ENCODE measurements around the gene FARSB. TPM values are rescaled to one million over a fixed set of nuclear protein-coding genes. Genes with fewer than 3 reads are reported as not detected.
A peak's percentile ranks its signal among the peaks of the same experiment; 100 is the strongest.

FARSB gene
- total RNA-seq, 2 experiments from 2014 or later, result 46.4 to 46.8 TPM

DNA sequence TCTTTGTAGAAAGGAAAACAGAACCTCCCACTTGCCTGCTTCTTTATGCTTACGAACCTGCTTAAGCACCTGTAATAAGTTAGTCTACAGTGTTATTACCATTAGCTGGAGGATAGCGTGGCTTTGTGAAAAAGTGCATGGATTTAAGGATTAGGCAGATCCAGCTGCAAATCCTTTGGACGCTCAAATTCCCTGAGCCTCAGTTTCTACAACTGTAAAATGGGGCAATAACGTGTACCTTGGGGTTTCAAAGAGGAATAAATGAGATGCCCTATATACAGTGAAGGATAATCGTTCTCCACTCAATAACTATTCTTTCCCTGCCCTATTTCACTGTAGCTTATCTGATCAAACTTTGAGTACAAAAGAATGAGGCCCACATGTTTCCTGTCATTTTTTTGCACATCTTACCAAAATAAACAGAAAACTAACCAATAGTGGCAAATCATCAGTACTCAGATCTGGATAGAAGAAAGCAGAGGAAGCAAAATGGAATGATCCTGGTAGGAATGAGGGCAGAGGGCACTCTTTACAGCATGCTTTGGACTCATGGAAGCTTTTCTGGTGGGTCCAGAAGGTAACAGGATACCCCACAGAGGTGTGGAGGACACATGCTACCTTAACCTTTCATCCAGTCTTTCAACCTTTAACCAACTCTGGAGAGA is 30.3 kb upstream of the FARSB start:
- Mint-ChIP-seq H3K4me1 (ENCODE audit: low read depth) (peaks cover 8% of the 10 kb centered on the region), H3K9me3 (no peaks in the 10 kb centered on the region), H3K36me3 (ENCODE audit: low read depth) (no peaks in the 10 kb centered on the region), H3K27me3 (ENCODE audit: low read depth) (peaks cover 7% of the 10 kb centered on the region), H3K4me3 (no peak overlapping the region), H3K27ac (no peak overlapping the region)
- CTCF ChIA-PET, result interaction anchor here (0.7 to 1.3 kb wide), 3 partner anchors 21 to 253 kb away, joined by 3 to 4 read pairs (median 3); no protein-coding TSS in a partner anchor
- no peak for DNase-seq
- intact Hi-C loops (cut with micrococcal nuclease), result no loop called here

DNA sequence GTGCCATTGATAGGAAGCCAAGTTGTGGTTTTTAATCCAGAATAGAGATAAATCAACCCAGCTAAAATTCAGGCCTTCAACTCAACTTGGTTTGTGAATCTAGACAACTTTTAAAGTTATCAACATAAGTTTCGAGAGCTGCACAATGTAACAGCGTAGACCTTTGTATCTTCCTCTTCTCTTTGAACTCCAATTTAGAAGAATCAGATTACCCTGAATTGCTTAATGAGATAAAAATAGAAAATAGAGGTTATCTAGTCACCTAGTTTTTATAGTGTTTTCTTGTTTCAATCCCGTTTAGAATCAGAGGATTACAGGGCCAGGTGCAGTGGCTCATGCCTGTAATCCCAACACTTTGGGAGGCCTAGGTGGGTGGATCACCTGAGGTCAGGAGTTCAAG is 27.9 kb upstream of the FARSB start:
- no peaks in the 10 kb centered on the region for H3K9me3 Mint-ChIP-seq
- no peak for DNase-seq
- H3K4me3 Mint-ChIP-seq, result no peak overlapping the region
- H3K36me3 Mint-ChIP-seq (ENCODE audit: low read depth), result no peaks in the 10 kb centered on the region
- intact Hi-C loops (cut with micrococcal nuclease), result no loop called here
- H3K4me1 Mint-ChIP-seq (ENCODE audit: low read depth), result no peaks in the 10 kb centered on the region
- H3K27ac Mint-ChIP-seq, result no peak overlapping the region
- CTCF ChIA-PET, result interaction anchor here (0.5 kb wide), 1 partner anchor 62 kb away, joined by 4 read pairs; no protein-coding TSS in a partner anchor
- peaks cover 14% of the 10 kb centered on the region for H3K27me3 Mint-ChIP-seq (ENCODE audit: low read depth)

DNA sequence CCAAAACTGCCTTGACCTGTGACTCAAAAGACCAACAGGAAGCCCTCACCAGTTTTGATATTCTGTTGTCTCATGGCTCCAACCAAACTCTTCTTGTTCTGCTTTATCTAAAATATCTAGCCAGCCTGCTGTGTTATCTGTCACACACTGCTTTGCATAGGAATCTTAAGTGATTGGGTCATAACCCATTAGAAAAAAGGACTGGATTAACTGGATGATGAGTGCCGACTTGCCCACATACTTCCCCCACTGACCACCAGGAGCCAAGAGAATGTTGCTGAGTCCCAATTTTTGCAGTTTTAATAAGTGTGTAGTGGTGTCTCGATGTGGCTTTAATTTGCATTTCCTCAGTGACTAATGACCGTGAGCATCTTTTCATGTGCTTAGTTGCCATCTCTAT is 22.1 kb upstream of the FARSB start:
- H3K4me3 Mint-ChIP-seq, result no peak overlapping the region
- DNase-seq, result no peak
- H3K27me3 Mint-ChIP-seq (ENCODE audit: low read depth), result peaks cover 35% of the 10 kb centered on the region
- no peak overlapping the region for H3K27ac Mint-ChIP-seq
- H3K36me3 Mint-ChIP-seq (ENCODE audit: low read depth), result no peaks in the 10 kb centered on the region
- CTCF ChIA-PET, result interaction anchor here (0.9 to 1.5 kb wide), 3 partner anchors 10 to 12 kb away, joined by 3 to 4 read pairs (median 3); no protein-coding TSS in a partner anchor
- no peaks in the 10 kb centered on the region for H3K4me1 Mint-ChIP-seq (ENCODE audit: low read depth)
- H3K9me3 Mint-ChIP-seq, result no peaks in the 10 kb centered on the region
- intact Hi-C loops (cut with micrococcal nuclease), result no loop called here

DNA sequence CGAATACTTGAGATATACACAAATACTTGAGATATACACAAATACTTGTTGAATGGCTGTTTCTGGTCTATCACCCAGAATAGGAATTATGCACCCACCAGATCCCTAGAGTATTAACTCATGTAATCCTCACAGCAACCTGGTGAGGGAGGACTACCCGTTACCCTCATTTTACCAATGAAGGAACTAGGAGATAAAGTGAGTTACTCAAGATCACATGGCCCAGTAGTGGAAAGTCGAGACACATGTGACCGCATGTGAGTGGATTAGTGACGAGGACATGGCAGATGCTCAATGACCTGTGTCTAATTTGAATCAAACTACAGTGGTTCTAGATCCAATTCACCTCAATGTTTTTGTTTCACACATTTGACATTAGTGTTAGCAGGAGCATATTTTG is 18.0 kb upstream of the FARSB start:
- Mint-ChIP-seq H3K4me3 (no peak overlapping the region), H3K27me3 (ENCODE audit: low read depth) (peaks cover 56% of the 10 kb centered on the region), H3K9me3 (no peaks in the 10 kb centered on the region), H3K27ac (no peak overlapping the region), H3K36me3 (ENCODE audit: low read depth) (no peaks in the 10 kb centered on the region), H3K4me1 (ENCODE audit: low read depth) (peaks cover 7% of the 10 kb centered on the region)
- intact Hi-C loops (cut with micrococcal nuclease), result no loop called here
- CTCF ChIA-PET, result interaction anchor here (0.5 kb wide), 1 partner anchor 123 kb away, joined by 4 read pairs; no protein-coding TSS in a partner anchor
- no peak for DNase-seq

DNA sequence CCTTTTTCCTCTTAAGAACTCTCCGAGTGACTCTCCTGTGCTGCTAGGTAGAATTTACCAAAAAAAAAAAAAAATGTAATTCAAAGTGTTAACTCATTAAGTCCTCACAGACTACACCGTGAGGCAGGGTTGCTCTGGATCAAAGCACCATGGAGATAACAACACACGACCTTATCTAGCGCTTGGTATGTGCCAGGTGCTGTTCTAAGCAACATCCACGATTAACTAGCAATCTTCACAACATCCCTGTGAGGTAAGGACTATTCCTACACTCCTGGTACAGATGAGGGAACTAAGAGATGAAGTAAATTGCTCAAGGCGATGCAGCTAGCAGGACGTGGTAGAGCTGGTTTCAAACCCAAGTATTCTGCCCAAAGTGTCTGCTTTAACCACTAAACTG is 17.4 kb upstream of the FARSB start:
- intact Hi-C loops (cut with micrococcal nuclease), result no loop called here
- Mint-ChIP-seq H3K4me3 (no peak overlapping the region), H3K27ac (no peak overlapping the region), H3K4me1 (ENCODE audit: low read depth) (peaks cover 7% of the 10 kb centered on the region), H3K27me3 (ENCODE audit: low read depth) (peaks cover 55% of the 10 kb centered on the region), H3K9me3 (no peaks in the 10 kb centered on the region), H3K36me3 (ENCODE audit: low read depth) (no peaks in the 10 kb centered on the region)
- DNase-seq, result no peak
- CTCF ChIA-PET, result interaction anchor here (0.5 kb wide), 1 partner anchor 124 kb away, joined by 4 read pairs; no protein-coding TSS in a partner anchor

DNA sequence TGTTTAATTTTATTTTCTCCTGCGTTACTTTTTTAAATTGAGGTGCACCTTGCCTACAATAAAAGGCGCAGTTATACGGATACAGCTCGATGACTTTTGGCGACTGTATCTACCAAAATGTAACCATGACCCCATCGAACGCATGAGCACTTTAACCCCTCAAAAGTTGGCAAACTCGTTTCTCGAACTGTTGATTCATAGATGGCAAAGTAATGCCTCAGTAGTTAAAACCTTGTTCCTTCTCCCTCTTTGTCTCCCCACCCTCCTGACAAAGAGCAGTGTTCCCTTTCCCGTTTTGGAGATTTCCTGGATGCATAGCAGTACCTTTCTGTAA is 16.1 kb upstream of the FARSB start:
- CTCF ChIA-PET, result interaction anchor here (0.6 to 1.6 kb wide), 3 partner anchors 12 to 35 kb away, joined by 3 to 6 read pairs (median 5); no protein-coding TSS in a partner anchor
- Mint-ChIP-seq H3K4me1 (ENCODE audit: low read depth) (peaks cover 7% of the 10 kb centered on the region), H3K27me3 (ENCODE audit: low read depth) (peaks cover 51% of the 10 kb centered on the region), H3K36me3 (ENCODE audit: low read depth) (no peaks in the 10 kb centered on the region), H3K27ac (no peak overlapping the region), H3K4me3 (peak overlapping the region; percentile 47), H3K9me3 (no peaks in the 10 kb centered on the region)
- intact Hi-C loops (cut with micrococcal nuclease), result no loop called here
- no peak for DNase-seq

DNA sequence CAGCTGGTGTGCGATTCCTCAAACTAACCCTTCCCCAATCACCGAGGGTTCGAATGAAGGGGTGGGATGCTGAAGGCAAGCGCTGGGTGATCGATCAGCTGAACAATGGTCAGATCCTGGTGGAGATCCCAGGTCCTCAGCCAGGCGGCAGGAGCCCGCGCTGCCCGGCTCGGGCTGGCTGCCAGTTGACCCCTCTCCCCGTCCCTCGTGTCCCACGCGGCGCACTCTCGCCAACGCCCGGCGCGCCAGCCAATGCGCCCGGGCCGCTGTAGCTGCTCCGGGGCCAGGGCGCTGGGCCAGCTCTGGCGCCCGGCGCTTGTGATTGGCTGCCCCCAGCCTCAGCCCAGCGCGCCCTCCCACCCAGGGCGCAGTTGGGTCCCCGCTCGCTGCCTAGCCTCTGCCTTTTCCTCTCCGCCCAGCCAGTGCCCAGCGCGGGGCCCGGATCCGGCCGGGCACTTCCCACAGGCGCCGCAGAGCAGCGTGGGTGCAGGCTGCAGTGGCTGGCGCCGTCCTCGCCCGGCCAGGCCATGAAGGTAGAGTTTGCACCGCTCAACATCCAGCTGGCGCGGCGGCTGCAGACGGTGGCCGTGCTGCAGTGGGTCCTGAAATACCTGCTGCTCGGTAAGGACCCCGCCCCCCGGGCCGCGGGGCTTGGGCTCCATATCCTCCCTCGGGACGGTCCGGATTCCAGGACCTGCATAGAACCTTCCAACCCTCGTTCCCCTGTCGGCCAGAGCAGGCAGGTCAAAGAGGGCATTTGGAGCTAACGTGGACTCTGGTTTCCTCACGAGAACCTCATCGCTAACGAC is 15.6 kb upstream of the FARSB start, which contains the start of gene MOGAT1:
Gene MOGAT1 (plus strand): TSS at position 400 of the 809 bp plus-strand sequence. CDS start 128 bp downstream, at position 528.
- Mint-ChIP-seq H3K4me3 (peak within 1 kb of the TSS; percentile 47), H3K9me3 (no peaks in the 10 kb centered on the region), H3K27ac (no peak within 1 kb of the TSS), H3K36me3 (ENCODE audit: low read depth) (no peaks in the 10 kb centered on the region), H3K27me3 (ENCODE audit: low read depth) (peaks cover 49% of the 10 kb centered on the region), H3K4me1 (ENCODE audit: low read depth) (peaks cover 7% of the 10 kb centered on the region)
- CTCF ChIA-PET, result interaction anchor here (0.6 to 1.6 kb wide), 2 partner anchors 13 to 19 kb away, joined by 5 to 6 read pairs; no protein-coding TSS in a partner anchor
- DNase-seq, result no peak
- intact Hi-C loops (cut with micrococcal nuclease), result no loop called here

DNA sequence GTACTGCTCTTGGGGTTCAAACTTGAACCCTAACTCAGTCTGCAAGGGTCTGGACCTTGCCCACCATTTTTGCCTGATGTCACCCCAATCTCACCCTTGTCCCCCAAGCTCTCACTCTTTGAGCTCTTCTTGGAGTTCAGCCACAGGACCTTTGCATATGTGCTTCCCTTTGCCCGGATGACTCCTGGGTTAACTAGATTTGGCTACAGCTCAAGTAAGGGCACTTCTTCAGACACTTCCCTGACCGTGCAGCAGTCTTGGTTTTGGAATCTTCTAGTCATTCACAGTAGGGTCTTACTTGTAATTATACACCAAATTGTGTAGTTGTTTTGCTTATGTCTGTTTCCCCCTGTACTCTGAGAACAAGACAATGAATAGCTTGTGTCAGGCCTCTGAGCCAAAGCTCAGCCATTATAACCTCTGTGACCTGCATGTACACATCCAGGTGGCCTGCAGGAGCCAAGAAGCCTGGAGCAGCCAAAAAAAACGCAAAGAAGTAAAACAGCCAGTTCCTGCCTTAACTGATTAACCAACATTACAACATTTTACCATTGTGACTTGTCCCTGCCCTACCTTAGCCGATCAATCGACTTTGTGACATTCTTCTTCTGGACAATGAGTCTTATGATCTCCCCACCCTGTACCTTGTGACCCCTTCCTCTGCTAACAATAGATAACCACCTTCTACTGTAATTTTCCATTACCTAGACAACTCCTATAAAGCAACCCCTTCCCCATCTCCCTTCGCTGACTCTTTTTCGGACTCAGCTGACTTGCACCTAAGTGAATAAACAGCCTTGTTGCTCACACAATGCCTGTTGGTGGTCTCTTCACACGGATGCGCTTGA is 14.5 kb upstream of the FARSB start:
- H3K27ac Mint-ChIP-seq, result no peak overlapping the region
- peaks cover 7% of the 10 kb centered on the region for H3K4me1 Mint-ChIP-seq (ENCODE audit: low read depth)
- H3K36me3 Mint-ChIP-seq (ENCODE audit: low read depth), result no peaks in the 10 kb centered on the region
- CTCF ChIA-PET, result interaction anchor here (0.9 to 1.6 kb wide), 3 partner anchors 15 to 39 kb away, joined by 3 to 6 read pairs (median 4); partner anchors contain the start of gene FARSB
- H3K4me3 Mint-ChIP-seq, result no peak overlapping the region
- H3K9me3 Mint-ChIP-seq, result no peaks in the 10 kb centered on the region
- no peak for DNase-seq
- peaks cover 49% of the 10 kb centered on the region for H3K27me3 Mint-ChIP-seq (ENCODE audit: low read depth)
- intact Hi-C loops (cut with micrococcal nuclease), result no loop called here

DNA sequence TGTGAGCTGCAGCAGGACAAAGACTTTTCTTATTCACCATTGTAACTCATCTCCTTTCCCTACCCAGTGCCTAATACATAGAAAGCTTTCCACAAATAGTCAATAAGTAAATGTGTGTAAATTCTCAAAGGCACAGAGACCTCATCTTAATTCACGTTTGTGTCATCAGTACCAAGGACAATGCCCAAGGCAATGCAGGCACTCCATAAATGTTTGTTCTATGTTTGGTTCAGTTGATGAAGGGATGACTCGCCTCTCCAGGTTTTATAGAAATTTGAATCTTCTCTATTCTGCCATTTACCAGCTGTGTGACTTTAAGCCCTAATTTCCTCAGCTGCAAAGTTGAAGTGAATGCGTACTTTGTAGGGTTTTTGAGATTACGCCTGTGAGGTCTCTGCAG is 13.5 kb upstream of the FARSB start:
- Mint-ChIP-seq H3K9me3 (no peaks in the 10 kb centered on the region), H3K27me3 (ENCODE audit: low read depth) (peaks cover 46% of the 10 kb centered on the region), H3K4me3 (no peak overlapping the region), H3K4me1 (ENCODE audit: low read depth) (peaks cover 7% of the 10 kb centered on the region), H3K27ac (no peak overlapping the region), H3K36me3 (ENCODE audit: low read depth) (no peaks in the 10 kb centered on the region)
- CTCF ChIA-PET, result interaction anchor here (0.9 kb wide), 1 partner anchor 14 kb away, joined by 3 read pairs; the partner anchor contains the start of gene FARSB
- DNase-seq, result no peak
- intact Hi-C loops (cut with micrococcal nuclease), result no loop called here

DNA sequence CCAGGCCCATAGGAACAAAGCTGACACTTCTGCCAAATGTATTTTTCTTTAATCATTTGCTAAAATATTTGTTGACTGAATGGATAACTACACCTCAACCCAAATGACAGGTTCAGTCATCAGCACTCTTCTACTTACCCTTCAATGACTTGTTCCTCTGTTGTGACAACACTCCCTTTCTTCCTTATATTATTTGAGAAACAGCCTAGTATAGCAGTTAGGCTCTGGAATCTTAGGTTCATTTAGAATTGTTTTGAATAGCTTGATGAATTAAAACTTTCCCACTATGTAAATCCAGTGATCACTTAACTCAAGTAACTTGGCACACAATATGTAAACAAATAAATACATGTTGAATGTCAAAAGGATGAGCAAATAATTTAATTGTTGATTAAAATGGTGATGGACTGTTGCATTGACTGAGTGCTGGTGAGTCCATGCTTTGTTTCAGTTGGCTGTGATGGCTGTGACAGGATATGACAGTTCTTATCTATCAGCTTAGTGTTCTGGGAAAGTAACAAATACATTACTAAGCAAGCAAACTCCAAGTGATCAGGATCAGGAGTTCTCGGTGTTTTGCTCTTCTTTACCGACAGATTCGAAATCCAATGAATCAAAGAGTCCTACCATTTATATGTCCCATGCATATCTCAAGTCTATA is 12.7 kb upstream of the FARSB start:
- Mint-ChIP-seq H3K4me1 (ENCODE audit: low read depth) (peaks cover 7% of the 10 kb centered on the region), H3K9me3 (no peaks in the 10 kb centered on the region), H3K27me3 (ENCODE audit: low read depth) (peaks cover 43% of the 10 kb centered on the region), H3K27ac (no peak overlapping the region), H3K36me3 (ENCODE audit: low read depth) (no peaks in the 10 kb centered on the region), H3K4me3 (no peak overlapping the region)
- DNase-seq, result no peak
- CTCF ChIA-PET, result interaction anchor here (0.5 to 0.8 kb wide), 2 partner anchors 17 to 221 kb away, joined by 3 read pairs; no protein-coding TSS in a partner anchor
- intact Hi-C loops (cut with micrococcal nuclease), result no loop called here

DNA sequence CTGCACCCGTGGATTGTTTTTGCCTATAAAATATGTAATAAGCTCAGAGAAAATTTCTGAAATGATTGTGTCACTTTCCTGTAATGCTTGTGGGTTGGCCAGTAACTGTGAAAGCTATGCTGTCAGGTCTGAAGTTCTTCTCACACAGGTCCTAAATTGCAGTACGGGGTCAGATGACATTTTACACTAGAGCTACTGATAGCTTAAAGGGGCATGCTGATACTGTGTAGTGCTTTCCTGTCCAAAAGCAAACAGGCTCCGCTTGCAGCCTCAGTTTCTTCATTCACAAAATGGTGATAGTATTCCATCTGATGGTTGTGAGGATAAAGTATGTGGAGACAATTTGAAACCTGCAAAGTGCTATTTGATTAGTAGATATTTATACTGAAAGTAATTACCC is 7.6 kb upstream of the FARSB start:
- CTCF ChIA-PET, result interaction anchor here (0.8 kb wide), 1 partner anchor 134 kb away, joined by 3 read pairs; no protein-coding TSS in a partner anchor
- H3K9me3 Mint-ChIP-seq, result no peaks in the 10 kb centered on the region
- intact Hi-C loops (cut with micrococcal nuclease), result no loop called here

More for the DNA sequence above, 7.6 kb upstream of the FARSB start:
- Mint-ChIP-seq H3K27me3 (ENCODE audit: low read depth) (peaks cover 4% of the 10 kb centered on the region), H3K27ac (no peak overlapping the region), H3K36me3 (ENCODE audit: low read depth) (no peaks in the 10 kb centered on the region), H3K4me1 (ENCODE audit: low read depth) (no peaks in the 10 kb centered on the region), H3K4me3 (no peak overlapping the region)
- no peak for DNase-seq
